HEK293T (cell line): ENCODE results near the gene MTURN.
"Not testable (repeated sequence)": the region's sequence is repeated elsewhere in the genome, so short reads cannot be mapped to it uniquely, and the experiment has no call there.

Experiments used
- CTCF ChIA-PET: fragments of 350-600 bp; formaldehyde crosslinking; extraction: SDS; loops from one replicate; lab custom pipeline; 2021; ENCODE audit warnings: antibody characterized with exemption, inconsistent platforms; lab: Yijun Ruan, JAX
- POLR2A ChIA-PET: fragments of 350-600 bp; formaldehyde crosslinking; extraction: SDS; loops from one replicate; lab custom pipeline; 2020; ENCODE audit warnings: antibody characterized with exemption, inconsistent platforms; lab: Yijun Ruan, JAX
- DNase-seq: peaks from one replicate; pipeline ENCODE4 v3.0.0; 2012; ENCODE audit warnings: mixed read lengths; ENCODE audit errors: extremely low spot score
- ARNT ChIP-seq: fragments of 450-650 bp; IDR thresholded peaks from 2 replicates; pipeline ENCODE4 v1.6.1; 2017; ENCODE audit warnings: mild to moderate bottlenecking
- BHLHE40 ChIP-seq: fragments of 450-650 bp; IDR thresholded peaks from 2 replicates; pipeline ENCODE4 v1.6.1; 2016; ENCODE audit warnings: mild to moderate bottlenecking, moderate library complexity, borderline replicate concordance
- CTBP1 ChIP-seq: fragments of 450-650 bp; IDR thresholded peaks from 2 replicates; pipeline ENCODE4 v1.6.1; 2016; ENCODE audit warnings: borderline replicate concordance
- ELF4 ChIP-seq: fragments of 450-650 bp; IDR thresholded peaks from 2 replicates; pipeline ENCODE4 v1.6.1; 2017; ENCODE audit warnings: antibody characterized with exemption
- FOXA1 ChIP-seq: fragments of 450-650 bp; IDR thresholded peaks from 2 replicates; pipeline ENCODE4 v1.6.1; 2016; ENCODE audit warnings: mild to moderate bottlenecking
- FOXK2 ChIP-seq: fragments of 450-650 bp; IDR thresholded peaks from 2 replicates; pipeline ENCODE4 v1.6.1; 2016; ENCODE audit warnings: mild to moderate bottlenecking
- FOXM1 ChIP-seq: fragments of 450-650 bp; IDR thresholded peaks from 2 replicates; pipeline ENCODE4 v1.6.1; 2017; ENCODE audit warnings: mild to moderate bottlenecking, borderline replicate concordance
- HDGF ChIP-seq: fragments of 450-650 bp; IDR thresholded peaks from 2 replicates; pipeline ENCODE4 v1.6.1; 2017; ENCODE audit warnings: antibody characterized with exemption, borderline replicate concordance
- L3MBTL2 ChIP-seq: fragments of 450-650 bp; conservative IDR thresholded peaks from 2 replicates; pipeline ENCODE4 v1.6.1; 2016; ENCODE audit warnings: mild to moderate bottlenecking
- LEF1 ChIP-seq: fragments of 450-650 bp; IDR thresholded peaks from 2 replicates; pipeline ENCODE4 v1.6.1; 2017; ENCODE audit warnings: mild to moderate bottlenecking, borderline replicate concordance
- NFRKB ChIP-seq: fragments of 450-650 bp; IDR thresholded peaks from 2 replicates; pipeline ENCODE4 v1.6.1; 2016; ENCODE audit warnings: mild to moderate bottlenecking, moderate library complexity
- PKNOX1 ChIP-seq: fragments of 450-650 bp; IDR thresholded peaks from 2 replicates; pipeline ENCODE4 v1.6.1; 2016
- SP1 ChIP-seq: fragments of 450-650 bp; IDR thresholded peaks from 2 replicates; pipeline ENCODE4 v1.6.1; 2017
- SUZ12 ChIP-seq: fragments of 450-650 bp; IDR thresholded peaks from 2 replicates; pipeline ENCODE4 v1.6.1; 2016; ENCODE audit warnings: mild to moderate bottlenecking
- TARDBP ChIP-seq: fragments of 450-650 bp; IDR thresholded peaks from 2 replicates; pipeline ENCODE4 v1.6.1; 2016
- ZNF384 ChIP-seq: fragments of 450-650 bp; IDR thresholded peaks from 2 replicates; pipeline ENCODE4 v1.6.1; 2016

The MTURN gene

GRCh38 chr7:30091987-30092386, 42.8 kb upstream of the MTURN start:
- ChIA-PET POLR2A (no interaction called here), CTCF (no interaction called here)
- TF ChIP-seq L3MBTL2 = no peak
- no peak for TF ChIP-seq NFRKB
- TF ChIP-seq TARDBP = no peak
- TF ChIP-seq LEF1 = no peak
- no peak for TF ChIP-seq ARNT
- no peak for TF ChIP-seq CTBP1
- TF ChIP-seq PKNOX1 = no peak
- TF ChIP-seq FOXA1 = no peak
- TF ChIP-seq BHLHE40 = no peak
- no peak for TF ChIP-seq ELF4
- no peak for TF ChIP-seq FOXK2
- no peak for TF ChIP-seq SP1
- no peak for TF ChIP-seq SUZ12
- no peak for TF ChIP-seq FOXM1
- TF ChIP-seq HDGF = no peak
- DNase-seq = no peak

GRCh38 chr7:30093420-30093952, 41.3 kb upstream of the MTURN start:
- TF ChIP-seq L3MBTL2 (no peak), PKNOX1 (no peak), TARDBP (no peak), ARNT (no peak), CTBP1 (no peak), FOXA1 (no peak), FOXM1 (no peak), NFRKB (no peak), HDGF (no peak), ELF4 (no peak), BHLHE40 (no peak)
- ChIA-PET CTCF (no interaction called here), POLR2A (no interaction called here)
- DNase-seq = no peak

- CTCF ChIA-PET, DNase-seq, POLR2A ChIA-PET: not testable (repeated sequence)
Observed at GRCh38 chr7:30098599-30098998, 36.2 kb upstream of the MTURN start.

GRCh38 chr7:30102281-30102680, 32.5 kb upstream of the MTURN start:
- no peak for DNase-seq
- TF ChIP-seq LEF1 (no peak), SP1 (no peak), FOXA1 (no peak), L3MBTL2 (no peak), SUZ12 (no peak), NFRKB (no peak), ELF4 (no peak), ZNF384 (no peak), CTBP1 (no peak), PKNOX1 (no peak), HDGF (no peak), FOXM1 (no peak), BHLHE40 (no peak), TARDBP (no peak), ARNT (no peak), FOXK2 (no peak)
- POLR2A ChIA-PET = no interaction called here

GRCh38 chr7:30104157-30104556, 30.6 kb upstream of the MTURN start:
- TF ChIP-seq ARNT = no peak
- TF ChIP-seq NFRKB = no peak
- no peak for TF ChIP-seq TARDBP
- no peak for TF ChIP-seq FOXM1
- DNase-seq = no peak
- ChIA-PET POLR2A (no interaction called here), CTCF (no interaction called here)

More at GRCh38 chr7:30102281-30102680, 32.5 kb upstream of the MTURN start:
- CTCF ChIA-PET = no interaction called here

GRCh38 chr7:30112103-30112713, 22.6 kb upstream of the MTURN start:
- CTCF ChIA-PET = no interaction called here
- TF ChIP-seq FOXA1 (no peak), FOXK2 (no peak), PKNOX1 (no peak), SUZ12 (no peak), HDGF (no peak), NFRKB (no peak), ZNF384 (no peak), TARDBP (no peak), FOXM1 (no peak), ELF4 (no peak), CTBP1 (no peak), ARNT (no peak), L3MBTL2 (no peak)
- POLR2A ChIA-PET = no interaction called here
- no peak for DNase-seq
